Gastrocnemius medialis (tissue), 4 donors: Measurements from ENCODE around the gene SENP1.

Source experiments
- POLR2A ChIP-seq, 2 donors: fragments of 450-650 bp; IDR thresholded peaks; one replicate each; pipeline ENCODE4 v1.6.1; 2017; ENCODE audit warnings: antibody characterized with exemption in 2 of 2, mild to moderate bottlenecking in 2 of 2, moderate library complexity in 2 of 2
- TF ChIP-seq, protein P1 (sequence below), 5 experiments: fragments of 450-650 bp in 3 of 5; fragments of 200-600 bp in 2 of 5; sonication (generic) in 2 of 5; IDR thresholded peaks in 4 of 5; conservative IDR thresholded peaks in 1 of 5; 1 replicate in 4 of 5; 2 replicates in 1 of 5; pipeline ENCODE4 v1.5.1; 2016 to 2019; ENCODE audit warnings: antibody characterized with exemption in 5 of 5, mild to moderate bottlenecking in 3 of 5, moderate library complexity in 3 of 5

DNA sequence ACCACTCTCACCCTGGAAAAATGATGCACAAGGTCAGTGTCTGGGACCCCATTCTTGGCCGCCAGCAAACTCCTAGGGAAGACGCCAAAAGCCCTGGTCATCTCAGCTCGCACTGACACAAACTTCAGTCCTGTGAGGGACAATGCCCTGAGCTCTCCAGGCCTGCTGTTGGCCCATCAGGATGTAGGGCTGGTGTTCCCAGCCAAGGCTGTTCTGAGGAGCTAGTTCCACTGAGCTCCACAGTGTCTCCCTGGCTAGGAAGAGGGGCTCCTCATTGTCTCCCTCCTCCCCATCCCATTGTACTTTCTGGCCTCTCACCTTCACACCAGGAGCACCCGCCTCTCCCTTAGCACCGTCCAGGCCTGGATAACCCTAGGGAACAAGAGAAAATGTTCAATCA lies 112.4 kb downstream of the SENP1 start:
- TF ChIP-seq, protein P1, sequence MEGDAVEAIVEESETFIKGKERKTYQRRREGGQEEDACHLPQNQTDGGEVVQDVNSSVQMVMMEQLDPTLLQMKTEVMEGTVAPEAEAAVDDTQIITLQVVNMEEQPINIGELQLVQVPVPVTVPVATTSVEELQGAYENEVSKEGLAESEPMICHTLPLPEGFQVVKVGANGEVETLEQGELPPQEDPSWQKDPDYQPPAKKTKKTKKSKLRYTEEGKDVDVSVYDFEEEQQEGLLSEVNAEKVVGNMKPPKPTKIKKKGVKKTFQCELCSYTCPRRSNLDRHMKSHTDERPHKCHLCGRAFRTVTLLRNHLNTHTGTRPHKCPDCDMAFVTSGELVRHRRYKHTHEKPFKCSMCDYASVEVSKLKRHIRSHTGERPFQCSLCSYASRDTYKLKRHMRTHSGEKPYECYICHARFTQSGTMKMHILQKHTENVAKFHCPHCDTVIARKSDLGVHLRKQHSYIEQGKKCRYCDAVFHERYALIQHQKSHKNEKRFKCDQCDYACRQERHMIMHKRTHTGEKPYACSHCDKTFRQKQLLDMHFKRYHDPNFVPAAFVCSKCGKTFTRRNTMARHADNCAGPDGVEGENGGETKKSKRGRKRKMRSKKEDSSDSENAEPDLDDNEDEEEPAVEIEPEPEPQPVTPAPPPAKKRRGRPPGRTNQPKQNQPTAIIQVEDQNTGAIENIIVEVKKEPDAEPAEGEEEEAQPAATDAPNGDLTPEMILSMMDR (IDR thresholded peaks at IDR 0.05 in 4 of 5, conservative IDR thresholded peaks at IDR 0.05 in 1 of 5), result no peak
- TF ChIP-seq POLR2A (IDR thresholded peaks at IDR 0.05), result no peak
